OCI-LY1 (cell line): Measurements from ENCODE around the gene CDIPT.

ENCODE experiments used
- CTCF ChIP-seq: fragments of 200-600 bp; sonication (generic), shearing (Covaris generic); IDR thresholded peaks from 2 replicates; pipeline ENCODE4 v1.5.1; 2017; ENCODE audit warnings: mild to moderate bottlenecking, antibody characterized with exemption, low read length, moderate library complexity, mixed read lengths
- EZH2 ChIP-seq: fragments of 200-600 bp; sonication (generic), shearing (Covaris generic); IDR thresholded peaks from 2 replicates; pipeline ENCODE4 v1.8.0; 2017; ENCODE audit warnings: borderline replicate concordance, mixed run types, mild to moderate bottlenecking, antibody characterized with exemption, low read length, moderate library complexity, mixed read lengths

DNA sequence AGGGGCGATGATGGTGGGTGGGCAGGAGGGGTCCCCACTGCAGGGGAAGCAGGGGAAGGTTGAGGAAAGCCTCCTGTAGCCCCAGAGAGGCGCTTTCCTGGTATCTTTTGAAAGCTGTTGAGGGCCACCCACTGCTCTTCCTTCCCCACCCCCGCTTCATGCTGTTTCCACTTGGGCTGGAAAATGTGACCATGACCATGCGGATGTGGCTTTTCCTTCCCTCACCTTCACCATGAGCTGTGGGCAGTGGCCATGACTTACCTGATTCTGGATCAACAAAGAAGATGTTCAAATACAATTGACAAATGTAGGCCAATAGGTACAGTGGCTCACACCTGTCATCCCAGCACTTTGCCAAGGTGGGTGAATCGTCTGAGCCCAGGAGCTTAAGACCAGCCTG, 28.9 kb downstream of the CDIPT start:
- TF ChIP-seq CTCF (no peak), EZH2 (no peak)
